HUES64 (cell line): Measurements from ENCODE around the gene RNASE13.
"Not testable (repeated sequence)": the region's sequence is repeated elsewhere in the genome, so short reads cannot be mapped to it uniquely, and the experiment has no call there.

Experiments used
- H3K27ac ChIP-seq: 2 replicates; pipeline ENCODE4 v1.7.0; 2013; ENCODE audit warnings: low read depth, low read length, inconsistent platforms
- H3K27me3 ChIP-seq: 2 replicates; pipeline ENCODE4 v1.6.1; 2013; ENCODE audit warnings: mild to moderate bottlenecking, low read length; ENCODE audit not compliant: insufficient read depth
- H3K36me3 ChIP-seq: 2 replicates; pipeline ENCODE4 v1.6.1; 2013; ENCODE audit warnings: mild to moderate bottlenecking, low read length; ENCODE audit not compliant: insufficient read depth
- H3K4me1 ChIP-seq: 2 replicates; pipeline ENCODE4 v1.6.1; 2013; ENCODE audit warnings: mild to moderate bottlenecking, low read length, moderate library complexity; ENCODE audit not compliant: insufficient read depth
- H3K4me3 ChIP-seq: 2 replicates; pipeline ENCODE4 v1.5.1; 2013; ENCODE audit warnings: mild to moderate bottlenecking, low read length, moderate library complexity
- H3K9ac ChIP-seq: 2 replicates; pipeline ENCODE4 v1.6.1; 2013; ENCODE audit warnings: mild to moderate bottlenecking, low read depth, low read length
- H3K9me3 ChIP-seq: 2 replicates; pipeline ENCODE4 v1.6.1; 2013; ENCODE audit warnings: low read depth, low read length; ENCODE audit not compliant: insufficient read depth
- WGBS: fragments of 150-250, 120-280 bp; methylation state at CpG from one replicate; pipeline ENCODE4 v1.1.7; 2013; ENCODE audit warnings: missing lambda C conversion rate; 5-methylcytosine and 5-hydroxymethylcytosine counted together

The RNASE13 gene

GRCh38 chr14:21050597-21050996, 16.0 kb upstream of the RNASE13 start:
- H3K9me3 ChIP-seq: no peaks in the 10 kb centered on the region
- no peaks in the 10 kb centered on the region for H3K4me1 ChIP-seq
- no peaks in the 10 kb centered on the region for H3K36me3 ChIP-seq
- H3K27ac ChIP-seq: no peak overlapping the region
- H3K9ac ChIP-seq: no peak overlapping the region
- no peak overlapping the region for H3K4me3 ChIP-seq
- WGBS: 90% methylated on average over 2 of the region's 3 CpGs
- no peaks in the 10 kb centered on the region for H3K27me3 ChIP-seq

GRCh38 chr14:21049271-21049673, 14.7 kb upstream of the RNASE13 start:
- no peak overlapping the region for H3K27ac ChIP-seq
- no peaks in the 10 kb centered on the region for H3K27me3 ChIP-seq
- H3K36me3 ChIP-seq: no peaks in the 10 kb centered on the region
- H3K9me3 ChIP-seq: no peaks in the 10 kb centered on the region
- 95% methylated on average over 3 of the region's 3 CpGs for WGBS
- no peak overlapping the region for H3K4me3 ChIP-seq
- H3K9ac ChIP-seq: no peak overlapping the region
- no peaks in the 10 kb centered on the region for H3K4me1 ChIP-seq

GRCh38 chr14:21048638-21049037, 14.0 kb upstream of the RNASE13 start:
- no peak overlapping the region for H3K9ac ChIP-seq
- 92% methylated on average over 2 of the region's 2 CpGs for WGBS
- H3K4me1 ChIP-seq: no peaks in the 10 kb centered on the region
- no peak overlapping the region for H3K27ac ChIP-seq
- no peaks in the 10 kb centered on the region for H3K9me3 ChIP-seq
- no peak overlapping the region for H3K4me3 ChIP-seq
- no peaks in the 10 kb centered on the region for H3K27me3 ChIP-seq
- H3K36me3 ChIP-seq: no peaks in the 10 kb centered on the region

GRCh38 chr14:21047378-21047781, 12.8 kb upstream of the RNASE13 start:
- no peaks in the 10 kb centered on the region for H3K4me1 ChIP-seq
- H3K27me3 ChIP-seq: no peaks in the 10 kb centered on the region
- no peaks in the 10 kb centered on the region for H3K9me3 ChIP-seq
- whole genome bisulfite sequencing: 87% methylated on average over 2 of the region's 2 CpGs
- no peaks in the 10 kb centered on the region for H3K36me3 ChIP-seq
- H3K9ac ChIP-seq: no peak overlapping the region
- H3K27ac ChIP-seq: no peak overlapping the region
- no peak overlapping the region for H3K4me3 ChIP-seq

GRCh38 chr14:21043974-21044618, 9.5 kb upstream of the RNASE13 start:
- Histone ChIP-seq H3K9me3 (no peaks in the 10 kb centered on the region), H3K4me1 (peaks cover 9% of the 10 kb centered on the region), H3K27me3 (no peaks in the 10 kb centered on the region), H3K4me3 (no peak overlapping the region), H3K36me3 (no peaks in the 10 kb centered on the region), H3K9ac (no peak overlapping the region), H3K27ac (no peak overlapping the region)
- 89% methylated on average over 6 of the region's 6 CpGs for WGBS

- peaks cover 15% of the 10 kb centered on the region for H3K4me1 ChIP-seq
- WGBS: 83% methylated on average over 1 of the region's 2 CpGs
- no peaks in the 10 kb centered on the region for H3K27me3 ChIP-seq
- no peak overlapping the region for H3K27ac ChIP-seq
- H3K36me3 ChIP-seq: no peaks in the 10 kb centered on the region
- H3K4me3 ChIP-seq: no peak overlapping the region
- no peak overlapping the region for H3K9ac ChIP-seq
- no peaks in the 10 kb centered on the region for H3K9me3 ChIP-seq
Measured at GRCh38 chr14:21043387-21043973, 8.9 kb upstream of the RNASE13 start.

GRCh38 chr14:21042918-21043317, 8.3 kb upstream of the RNASE13 start:
- Histone ChIP-seq H3K9ac (no peak overlapping the region), H3K4me1 (peaks cover 16% of the 10 kb centered on the region)

GRCh38 chr14:21041676-21042433, 7.2 kb upstream of the RNASE13 start, which contains the start of gene RNASE7:
RNASE7 (plus strand) TSS chr14:21042362; CDS start chr14:21042993, 631 bp downstream.
- H3K9me3 ChIP-seq: no peaks in the 10 kb centered on the region
- no peaks in the 10 kb centered on the region for H3K27me3 ChIP-seq
- no peak within 1 kb of the TSS for H3K27ac ChIP-seq
- H3K4me3 ChIP-seq: no peak within 1 kb of the TSS
- H3K36me3 ChIP-seq: no peaks in the 10 kb centered on the region
- no peak within 1 kb of the TSS for H3K9ac ChIP-seq
- WGBS: 90% methylated on average over 11 of the region's 11 CpGs
- H3K4me1 ChIP-seq: peaks cover 16% of the 10 kb centered on the region

More at GRCh38 chr14:21042918-21043317, 8.3 kb upstream of the RNASE13 start:
- H3K27me3 ChIP-seq: no peaks in the 10 kb centered on the region
- H3K9me3 ChIP-seq: no peaks in the 10 kb centered on the region
- H3K4me3 ChIP-seq: no peak overlapping the region
- WGBS: 88% methylated on average over 8 of the region's 8 CpGs
- H3K27ac ChIP-seq: no peak overlapping the region
- H3K36me3 ChIP-seq: no peaks in the 10 kb centered on the region

GRCh38 chr14:21040941-21041340, 6.3 kb upstream of the RNASE13 start:
- H3K27me3 ChIP-seq, H3K36me3 ChIP-seq, H3K4me3 ChIP-seq, H3K9me3 ChIP-seq, H3K27ac ChIP-seq, H3K9ac ChIP-seq: not testable (repeated sequence)
- H3K4me1 ChIP-seq: peaks cover 16% of the 10 kb centered on the region
- 92% methylated on average over 3 of the region's 3 CpGs for WGBS

GRCh38 chr14:21040370-21040925, 5.8 kb upstream of the RNASE13 start:
- no peak overlapping the region for H3K27ac ChIP-seq
- 78% methylated on average over 8 of the region's 8 CpGs for WGBS
- H3K36me3 ChIP-seq: no peaks in the 10 kb centered on the region
- no peak overlapping the region for H3K4me3 ChIP-seq
- no peak overlapping the region for H3K9ac ChIP-seq
- no peaks in the 10 kb centered on the region for H3K27me3 ChIP-seq
- H3K9me3 ChIP-seq: no peaks in the 10 kb centered on the region
- peaks cover 16% of the 10 kb centered on the region for H3K4me1 ChIP-seq
